Suppressor macrophage (primary cell): ENCODE results near the gene ACTA2.

Experiments used
- DNase-seq, 4 experiments: peaks; one replicate each; pipeline ENCODE4 v3.0.0-alpha.2; 2020 to 2022

The ACTA2 gene

GRCh38 chr10:88890681-88891381 lies 61.7 kb downstream of the ACTA2 start:
- DNase-seq = peak; percentile 26 to 64 (median 48)

- no peak for DNase-seq
Measured at GRCh38 chr10:88889559-88890337, 62.8 kb downstream of the ACTA2 start.

GRCh38 chr10:88888810-88889445 lies 63.6 kb downstream of the ACTA2 start:
- no peak for DNase-seq

- DNase-seq = no peak
Measured at GRCh38 chr10:88886557-88886956, 66.0 kb downstream of the ACTA2 start.
